Activated naive CD4-positive, alpha-beta T cell treated with anti-CD3 and anti-CD28 coated beads for 36 hours (primary cell): ENCODE results near the gene FHDC1. TPM values are rescaled to one million over a fixed set of nuclear protein-coding genes. Genes with fewer than 3 reads are reported as not detected.

Experiments
- CTCF ChIA-PET: fragments of 350-600 bp; sonication (Branson Sonifier 250); formaldehyde crosslinking; loops from one replicate; lab custom pipeline; 2021; ENCODE audit warnings: antibody characterized with exemption; lab: Charles Lee
- DNase-seq: peaks from one replicate; pipeline ENCODE4 v3.0.0-alpha.2; 2020
- H3K27ac Mint-ChIP-seq: one replicate; pipeline ENCODE4 v1.8.0; 2021; ENCODE audit warnings: mild to moderate bottlenecking, mixed read lengths
- H3K27me3 Mint-ChIP-seq: one replicate; pipeline ENCODE4 v1.8.0; 2021; ENCODE audit warnings: low read depth, mixed read lengths
- H3K36me3 Mint-ChIP-seq: one replicate; pipeline ENCODE4 v1.8.0; 2021; ENCODE audit warnings: low read depth, mixed read lengths
- H3K4me1 Mint-ChIP-seq: one replicate; pipeline ENCODE4 v1.8.0; 2021; ENCODE audit warnings: low read depth, mixed read lengths
- H3K4me3 Mint-ChIP-seq: one replicate; pipeline ENCODE4 v1.8.0; 2021; ENCODE audit warnings: mild to moderate bottlenecking, moderate library complexity, mixed read lengths
- H3K9me3 Mint-ChIP-seq: one replicate; pipeline ENCODE4 v1.8.0; 2021; ENCODE audit warnings: mixed read lengths
- intact Hi-C: fragments of 100-400 bp; cut with micrococcal nuclease; formaldehyde crosslinking; loops from one replicate; pipeline ENCODE4 v1.15.1; 2023
- total RNA-seq, 2 experiments: library from RNA; stranded (reverse); gene quantifications; one replicate each; pipeline ENCODE4 v1.2.3, GENCODE V29; 2021

FHDC1 gene
- total RNA-seq, 2 experiments from 2014 or later = 0.07 to 0.12 TPM

DNA sequence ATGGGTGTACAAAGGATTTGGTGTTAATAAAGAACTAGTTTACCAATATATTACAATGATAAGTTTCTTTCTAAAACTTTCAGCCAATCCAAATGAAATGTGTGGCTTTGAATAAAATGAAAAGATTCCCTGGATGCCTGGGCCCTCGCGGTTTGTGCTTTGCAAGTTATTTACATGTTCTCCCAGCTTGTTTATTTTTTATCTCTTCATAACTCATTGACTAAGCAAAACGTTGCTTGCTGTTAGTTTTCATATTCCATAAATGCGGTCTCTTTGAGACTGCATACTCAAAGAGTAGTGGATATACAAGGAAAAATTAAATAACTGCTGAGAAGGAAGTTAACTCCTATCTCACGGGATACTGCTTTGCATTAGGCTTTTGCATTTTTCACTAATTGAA is 26.0 kb downstream of the FHDC1 start:
- Mint-ChIP-seq H3K27me3 (no peaks in the 10 kb centered on the region), H3K4me1 (no peaks in the 10 kb centered on the region), H3K4me3 (no peak overlapping the region), H3K27ac (no peak overlapping the region), H3K36me3 (no peaks in the 10 kb centered on the region), H3K9me3 (no peaks in the 10 kb centered on the region)
- intact Hi-C loops = no loop called here
- CTCF ChIA-PET = no interaction called here
- DNase-seq = no peak

DNA sequence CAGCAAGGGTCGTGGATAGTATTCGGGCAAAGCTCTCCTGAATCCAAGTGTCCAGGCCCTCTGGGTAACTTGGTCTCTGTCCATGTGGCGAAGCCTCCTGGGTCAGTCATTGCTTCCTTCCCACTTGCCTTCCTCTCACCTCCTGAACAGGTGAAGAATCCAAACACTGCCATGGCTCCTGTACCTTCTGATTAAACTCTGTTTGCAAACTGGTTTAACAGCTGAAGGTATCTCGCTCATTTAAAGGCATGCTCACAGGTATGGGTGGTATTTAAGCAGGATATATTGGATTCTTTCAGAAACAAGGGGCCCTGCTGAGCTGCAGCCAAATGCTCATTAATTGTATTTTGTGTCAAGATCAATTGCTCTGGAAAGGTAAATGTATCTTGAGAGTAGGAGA is 28.2 kb downstream of the FHDC1 start:
- DNase-seq = no peak
- Mint-ChIP-seq H3K27me3 (no peaks in the 10 kb centered on the region), H3K27ac (no peak overlapping the region), H3K4me3 (no peak overlapping the region), H3K9me3 (no peaks in the 10 kb centered on the region), H3K36me3 (no peaks in the 10 kb centered on the region), H3K4me1 (no peaks in the 10 kb centered on the region)
- CTCF ChIA-PET = no interaction called here
- intact Hi-C loops = no loop called here

DNA sequence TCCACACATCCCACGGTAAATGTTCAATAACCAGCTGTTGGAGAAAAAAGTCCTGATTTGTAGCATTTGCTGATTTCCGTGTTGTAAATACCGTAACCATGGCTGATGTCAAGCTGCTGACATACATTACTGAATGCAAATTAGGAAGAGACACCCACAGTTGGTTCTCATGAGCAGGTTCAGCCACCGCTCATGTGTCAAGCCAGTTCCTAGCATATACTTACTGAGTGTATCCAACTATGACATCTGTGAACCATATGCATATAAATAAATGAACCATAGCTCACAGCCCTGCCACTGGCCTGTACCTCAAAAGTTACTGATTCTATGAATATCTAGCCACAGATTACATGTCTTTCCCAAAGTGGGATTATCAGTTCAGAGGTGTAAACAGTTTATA is 29.5 kb downstream of the FHDC1 start:
- no peaks in the 10 kb centered on the region for H3K4me1 Mint-ChIP-seq
- H3K36me3 Mint-ChIP-seq = no peaks in the 10 kb centered on the region
- no peaks in the 10 kb centered on the region for H3K27me3 Mint-ChIP-seq
- H3K4me3 Mint-ChIP-seq = no peak overlapping the region
- CTCF ChIA-PET = no interaction called here
- H3K9me3 Mint-ChIP-seq = no peaks in the 10 kb centered on the region
- intact Hi-C loops = no loop called here
- DNase-seq = no peak
- H3K27ac Mint-ChIP-seq = no peak overlapping the region

DNA sequence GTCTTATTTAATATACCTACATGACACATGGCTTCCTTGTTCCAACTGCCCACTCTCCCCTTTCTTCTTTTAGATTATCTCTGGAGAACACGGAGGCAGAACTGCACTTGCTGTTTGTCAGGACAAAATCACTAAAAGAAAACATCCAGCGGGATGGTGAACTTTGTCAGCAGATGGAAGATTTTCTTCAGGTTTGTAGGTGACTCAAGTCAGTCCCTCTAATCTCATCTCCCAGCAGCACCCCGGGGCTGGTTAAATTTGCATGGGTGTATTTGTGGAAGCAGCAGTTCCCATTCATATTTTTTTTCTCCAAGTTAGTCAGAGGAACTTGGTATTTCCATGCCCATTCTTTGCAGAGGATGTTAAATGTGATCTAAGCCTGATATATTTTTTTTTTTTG is 31.8 kb downstream of the FHDC1 start:
- Mint-ChIP-seq H3K4me3 (no peak overlapping the region), H3K36me3 (no peaks in the 10 kb centered on the region), H3K9me3 (no peaks in the 10 kb centered on the region), H3K27me3 (no peaks in the 10 kb centered on the region), H3K4me1 (no peaks in the 10 kb centered on the region), H3K27ac (no peak overlapping the region)
- CTCF ChIA-PET = no interaction called here
- DNase-seq = no peak
- intact Hi-C loops = no loop called here

- no peak overlapping the region for H3K27ac Mint-ChIP-seq
- H3K27me3 Mint-ChIP-seq = no peaks in the 10 kb centered on the region
- intact Hi-C loops = no loop called here
- no peaks in the 10 kb centered on the region for H3K36me3 Mint-ChIP-seq
- CTCF ChIA-PET = interaction anchor here (0.6 kb wide), 1 partner anchor 83 kb away, joined by 4 read pairs; no protein-coding TSS in a partner anchor
- no peak for DNase-seq
- no peak overlapping the region for H3K4me3 Mint-ChIP-seq
- no peaks in the 10 kb centered on the region for H3K4me1 Mint-ChIP-seq
- H3K9me3 Mint-ChIP-seq = no peaks in the 10 kb centered on the region
These were observed 32.8 kb downstream of the FHDC1 start for GRCh38 chr4:152968806-152969394.

DNA sequence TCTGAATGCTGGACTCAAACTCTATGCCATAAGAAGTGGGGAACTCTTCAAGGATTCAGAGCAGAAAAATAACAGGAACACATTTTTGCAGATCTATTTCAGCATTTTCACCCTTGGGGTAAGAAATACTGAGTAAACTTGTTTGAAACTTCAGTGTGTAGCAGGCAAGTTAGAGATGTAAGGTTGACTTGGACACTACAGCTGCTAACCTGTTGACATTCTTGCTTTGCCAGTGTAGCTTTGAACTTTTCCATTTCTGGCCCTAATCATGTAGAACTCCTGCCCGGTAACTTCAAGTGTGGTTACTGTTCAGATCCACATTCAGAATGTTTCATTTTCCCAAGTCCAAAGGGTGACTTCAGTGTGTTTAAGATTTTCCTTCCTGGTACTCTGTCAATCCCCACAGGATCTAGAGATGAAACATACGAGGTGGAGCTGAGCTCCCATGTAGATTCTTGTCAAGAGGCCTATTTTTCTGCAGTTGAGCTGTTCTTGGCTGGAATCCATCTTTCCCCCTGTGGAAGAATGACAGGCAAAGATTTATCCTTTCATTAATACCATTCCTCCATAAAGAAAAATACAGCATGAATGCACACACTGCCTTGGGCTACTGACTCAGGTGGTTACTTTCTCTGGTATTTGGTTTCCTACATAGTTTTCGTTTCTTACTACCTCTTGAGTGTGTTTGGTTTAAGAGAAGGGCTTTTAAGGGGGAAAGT is 34.1 kb downstream of the FHDC1 start:
- no peak overlapping the region for H3K4me3 Mint-ChIP-seq
- H3K36me3 Mint-ChIP-seq = no peaks in the 10 kb centered on the region
- H3K9me3 Mint-ChIP-seq = no peaks in the 10 kb centered on the region
- DNase-seq = no peak
- CTCF ChIA-PET = interaction anchor here (0.6 kb wide), 1 partner anchor 150 kb away, joined by 3 read pairs; no protein-coding TSS in a partner anchor
- H3K27ac Mint-ChIP-seq = no peak overlapping the region
- intact Hi-C loops = no loop called here
- no peaks in the 10 kb centered on the region for H3K4me1 Mint-ChIP-seq
- H3K27me3 Mint-ChIP-seq = no peaks in the 10 kb centered on the region

DNA sequence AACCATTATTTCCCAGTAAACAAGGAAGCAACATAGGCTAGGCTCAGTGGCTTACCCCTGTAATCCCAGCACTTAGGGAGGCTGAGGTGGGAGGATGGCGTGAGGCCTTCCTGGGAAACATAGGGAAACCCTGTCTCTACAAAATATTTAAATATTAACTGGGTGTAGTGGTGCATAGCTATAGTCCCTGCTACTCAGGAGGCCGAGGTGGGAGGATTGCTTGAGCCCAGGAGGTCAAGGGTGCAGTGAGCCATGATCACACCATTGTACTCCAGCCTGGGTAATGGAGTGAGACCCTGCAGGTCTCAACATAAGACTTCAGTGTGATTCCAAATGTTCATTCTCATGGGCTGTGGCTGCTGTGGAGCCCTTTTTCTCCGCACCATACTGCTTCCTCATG is 34.9 kb downstream of the FHDC1 start:
- Mint-ChIP-seq H3K27ac (no peak overlapping the region), H3K4me1 (no peaks in the 10 kb centered on the region), H3K9me3 (no peaks in the 10 kb centered on the region), H3K36me3 (no peaks in the 10 kb centered on the region), H3K27me3 (no peaks in the 10 kb centered on the region), H3K4me3 (no peak overlapping the region)
- intact Hi-C loops = no loop called here
- no peak for DNase-seq
- CTCF ChIA-PET = no interaction called here

DNA sequence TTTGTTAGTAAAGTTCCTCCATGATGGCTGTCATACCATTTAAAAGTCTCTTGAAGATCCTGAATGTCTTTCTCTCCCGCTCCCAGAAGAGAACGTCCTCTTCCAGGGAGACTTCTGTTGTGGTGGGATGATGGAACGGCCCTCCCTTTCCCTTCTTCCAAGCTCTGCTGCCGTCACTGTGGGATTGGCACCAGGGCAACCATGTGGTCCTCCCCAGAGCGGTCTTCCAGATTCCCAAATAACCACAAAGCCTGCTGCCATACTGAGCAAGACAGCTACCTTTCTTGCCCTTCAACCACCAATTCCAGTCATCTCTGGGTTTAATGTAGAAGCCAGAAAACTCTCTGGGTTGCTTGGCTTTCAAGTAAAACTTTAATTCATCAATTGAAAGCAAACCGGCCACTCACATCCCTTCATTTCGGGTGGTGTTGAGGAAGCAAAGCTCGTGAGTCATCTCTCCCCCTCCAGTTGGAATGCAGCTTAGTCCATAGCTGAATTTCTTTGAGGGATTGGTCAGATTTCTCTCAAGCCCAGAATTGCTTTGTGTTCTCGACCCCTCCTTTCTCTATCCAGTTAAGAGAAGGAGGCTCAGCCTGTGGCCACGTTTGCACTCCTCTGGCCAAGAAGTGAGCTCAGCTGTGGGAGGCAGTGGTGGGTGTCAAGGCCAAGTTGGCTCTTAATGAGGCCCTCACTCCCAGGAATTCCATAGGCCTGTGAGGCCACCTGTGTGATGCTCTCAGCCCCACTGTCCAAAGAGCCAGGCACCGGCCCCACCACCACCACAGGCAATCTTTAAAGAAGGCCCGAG is 36.9 kb downstream of the FHDC1 start:
- CTCF ChIA-PET = interaction anchor here (0.8 kb wide), 1 partner anchor 395 kb away, joined by 3 read pairs; no protein-coding TSS in a partner anchor
- Mint-ChIP-seq H3K4me3 (no peak overlapping the region), H3K27me3 (no peaks in the 10 kb centered on the region), H3K36me3 (no peaks in the 10 kb centered on the region), H3K4me1 (no peaks in the 10 kb centered on the region), H3K9me3 (no peaks in the 10 kb centered on the region), H3K27ac (no peak overlapping the region)
- intact Hi-C loops = no loop called here
- DNase-seq = no peak

DNA sequence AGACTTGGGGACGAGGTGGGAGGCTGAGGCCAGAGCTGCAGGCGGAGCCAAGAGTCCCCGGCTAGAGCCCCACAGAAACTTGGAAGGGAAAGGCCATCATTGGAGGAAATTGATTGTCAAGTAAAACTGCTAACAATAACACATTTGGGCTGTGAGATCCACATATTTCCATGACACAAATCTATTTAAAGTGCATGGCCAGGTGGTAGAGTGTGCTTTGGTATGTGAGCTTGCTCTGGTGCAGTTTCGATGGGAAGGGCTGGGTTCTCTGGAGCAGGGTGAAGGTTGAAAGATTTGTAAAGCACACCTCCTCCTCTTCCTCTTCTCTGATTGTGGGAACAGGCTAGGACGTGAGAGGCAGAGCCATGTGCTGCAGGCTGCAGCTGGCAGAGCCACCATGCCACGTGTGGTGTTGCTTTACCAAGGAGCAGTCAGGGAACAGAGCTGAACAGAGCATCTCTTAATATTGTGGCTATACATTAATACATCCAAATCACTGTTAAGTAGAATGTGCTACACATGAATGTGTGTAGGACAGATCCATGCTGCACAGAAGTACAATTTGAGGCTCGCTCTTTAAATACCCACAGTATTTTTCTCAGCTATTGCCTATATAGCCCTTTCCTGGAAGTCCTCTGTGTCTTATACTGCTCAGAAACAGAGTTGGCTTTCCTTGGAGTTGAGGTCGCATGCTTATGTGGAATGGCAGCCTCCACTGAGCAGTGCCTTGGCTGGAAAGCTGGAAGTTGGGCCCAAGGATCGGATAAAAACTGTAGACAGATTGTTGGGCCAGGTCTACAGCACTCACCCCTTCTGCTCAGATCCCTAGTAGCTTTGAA is 37.7 kb downstream of the FHDC1 start:
- DNase-seq = no peak
- Mint-ChIP-seq H3K27me3 (no peaks in the 10 kb centered on the region), H3K9me3 (no peaks in the 10 kb centered on the region), H3K4me3 (no peak overlapping the region), H3K4me1 (no peaks in the 10 kb centered on the region), H3K27ac (no peak overlapping the region), H3K36me3 (no peaks in the 10 kb centered on the region)
- intact Hi-C loops = no loop called here
- CTCF ChIA-PET = no interaction called here

DNA sequence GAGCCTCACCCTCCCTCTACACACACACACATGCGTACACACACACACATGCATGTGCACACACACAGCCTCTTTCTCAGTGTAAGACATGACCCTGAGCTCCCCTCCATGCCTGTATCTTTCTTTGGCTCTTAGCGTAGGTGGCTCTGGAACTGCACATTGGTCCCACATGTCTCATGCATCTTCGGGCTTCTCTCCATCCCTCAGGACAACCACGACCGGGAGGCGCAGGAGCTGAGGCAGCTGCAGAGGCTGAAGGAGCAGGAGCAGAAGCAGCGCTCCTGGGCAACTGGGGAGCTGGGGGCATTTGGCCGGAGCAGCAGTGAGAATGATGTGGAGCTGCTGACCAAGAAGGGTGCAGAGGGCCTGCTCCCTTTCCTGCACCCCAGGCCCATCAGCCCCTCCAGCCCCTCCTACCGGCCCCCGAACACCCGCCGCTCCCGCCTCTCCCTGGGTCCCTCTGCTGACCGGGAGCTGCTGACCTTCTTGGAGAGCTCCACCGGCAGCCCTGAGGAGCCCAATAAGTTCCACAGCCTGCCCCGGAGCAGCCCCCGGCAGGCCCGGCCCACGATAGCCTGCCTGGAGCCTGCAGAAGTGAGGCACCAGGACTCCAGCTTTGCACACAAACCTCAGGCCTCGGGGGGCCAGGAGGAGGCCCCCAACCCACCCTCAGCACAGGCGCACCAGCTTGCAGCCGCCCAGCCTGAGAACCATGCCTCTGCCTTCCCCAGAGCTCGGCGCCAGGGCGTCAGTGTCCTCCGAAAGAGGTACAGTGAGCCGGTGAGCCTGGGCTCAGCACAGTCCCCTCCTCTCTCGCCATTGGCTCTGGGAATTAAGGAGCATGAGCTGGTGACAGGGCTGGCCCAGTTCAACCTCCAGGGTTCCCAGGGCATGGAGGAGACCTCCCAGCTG is 38.6 kb downstream of the FHDC1 start:
- Mint-ChIP-seq H3K27ac (no peak overlapping the region), H3K9me3 (no peaks in the 10 kb centered on the region), H3K36me3 (no peaks in the 10 kb centered on the region), H3K4me3 (no peak overlapping the region), H3K27me3 (no peaks in the 10 kb centered on the region), H3K4me1 (no peaks in the 10 kb centered on the region)
- DNase-seq = no peak
- CTCF ChIA-PET = no interaction called here
- intact Hi-C loops = no loop called here

- no peak overlapping the region for H3K4me3 Mint-ChIP-seq
- H3K27me3 Mint-ChIP-seq = no peaks in the 10 kb centered on the region
- H3K27ac Mint-ChIP-seq = no peak overlapping the region
- intact Hi-C loops = no loop called here
- H3K36me3 Mint-ChIP-seq = no peaks in the 10 kb centered on the region
- no peaks in the 10 kb centered on the region for H3K4me1 Mint-ChIP-seq
- CTCF ChIA-PET = no interaction called here
- no peak for DNase-seq
- H3K9me3 Mint-ChIP-seq = no peaks in the 10 kb centered on the region
These were observed 39.5 kb downstream of the FHDC1 start for GRCh38 chr4:152975380-152976211.
